LoVo (cell line): ENCODE results near the gene CALN1.

Experiments used
- DNase-seq: peaks from one replicate; pipeline ENCODE4 v3.0.0-alpha.2; 2016; ENCODE audit warnings: low spot score

CALN1 gene

DNA sequence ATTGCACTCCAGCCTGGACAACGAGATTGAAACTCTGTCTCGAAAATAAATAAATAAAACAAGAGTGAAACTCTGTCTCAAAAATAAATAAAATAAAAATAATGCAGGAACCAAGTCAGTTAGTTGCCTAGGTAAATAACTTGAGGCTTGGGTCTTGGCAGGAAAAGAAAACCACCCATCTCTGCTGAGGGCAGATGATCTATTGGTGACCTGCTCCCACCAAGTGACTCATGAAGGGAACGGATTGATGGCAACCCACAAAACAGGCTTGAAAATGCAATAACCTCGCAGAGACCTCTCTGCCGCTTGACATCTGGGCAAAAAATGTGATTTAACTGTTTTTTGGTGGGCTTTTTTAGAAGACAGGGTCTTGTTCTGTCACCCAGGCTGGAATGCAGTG, 86.6 kb downstream of the CALN1 start:
- DNase-seq: no peak

- DNase-seq: no peak
These were observed 90.5 kb downstream of the CALN1 start for GRCh38 chr7:72321637-72322036.

DNA sequence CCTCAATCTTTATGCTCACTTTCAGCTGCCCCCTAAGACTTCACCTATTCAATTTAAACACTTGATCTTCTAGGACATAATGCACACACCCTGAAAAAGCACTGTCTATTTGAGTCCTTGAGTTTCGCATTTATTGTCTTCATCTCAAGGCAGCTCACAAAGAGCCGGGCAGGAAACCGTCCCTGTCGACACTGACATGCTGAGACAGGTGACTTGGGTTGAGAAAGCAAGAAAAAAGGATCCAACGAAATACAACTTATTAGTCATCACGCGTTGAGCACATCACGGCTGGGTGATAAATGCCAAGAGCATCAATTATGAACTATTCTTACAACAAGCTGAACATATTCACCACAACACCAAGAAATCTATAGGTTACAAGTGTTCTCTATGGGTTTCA, 91.1 kb downstream of the CALN1 start:
- DNase-seq: no peak

DNA sequence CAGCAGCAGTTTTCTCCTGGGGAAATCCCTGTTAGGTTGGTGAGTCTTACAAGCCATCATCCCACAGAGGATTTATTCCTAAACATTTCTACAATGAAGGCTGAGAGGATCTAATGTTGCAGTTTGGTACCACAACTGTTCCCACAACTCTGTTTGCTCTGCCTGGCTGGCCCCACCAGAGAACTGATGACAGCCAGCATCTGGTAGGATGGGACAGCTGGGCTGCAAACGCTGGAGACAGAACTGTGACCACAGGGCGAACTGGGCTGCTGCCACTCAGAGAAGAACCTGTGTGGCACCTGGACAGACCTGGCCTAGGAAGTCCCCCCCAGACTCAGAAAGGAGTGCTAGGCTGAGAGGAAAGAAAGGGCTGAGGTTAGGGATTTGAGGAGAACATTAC, 94.8 kb downstream of the CALN1 start:
- no peak for DNase-seq

DNA sequence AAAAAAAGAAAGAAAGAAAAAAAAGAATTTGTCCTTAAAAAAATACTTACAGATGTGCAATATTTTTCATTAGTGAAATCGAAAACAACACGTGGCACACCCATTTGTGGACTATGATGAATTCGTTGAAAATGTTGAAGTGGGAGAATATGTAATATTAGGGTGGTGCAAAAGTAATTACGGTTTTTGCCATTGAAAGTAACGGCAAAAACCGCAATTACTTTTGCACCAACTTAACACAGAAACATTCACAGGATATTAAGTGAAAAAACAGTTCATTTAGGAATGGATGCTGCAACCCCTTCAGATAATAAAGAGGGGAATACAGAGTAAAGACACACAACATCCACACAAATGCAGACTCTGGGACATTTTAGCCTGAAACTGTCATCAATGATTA, 96.0 kb downstream of the CALN1 start:
- DNase-seq: no peak

GRCh38 chr7:72313906-72314305, 98.2 kb downstream of the CALN1 start:
- DNase-seq: no peak

DNA sequence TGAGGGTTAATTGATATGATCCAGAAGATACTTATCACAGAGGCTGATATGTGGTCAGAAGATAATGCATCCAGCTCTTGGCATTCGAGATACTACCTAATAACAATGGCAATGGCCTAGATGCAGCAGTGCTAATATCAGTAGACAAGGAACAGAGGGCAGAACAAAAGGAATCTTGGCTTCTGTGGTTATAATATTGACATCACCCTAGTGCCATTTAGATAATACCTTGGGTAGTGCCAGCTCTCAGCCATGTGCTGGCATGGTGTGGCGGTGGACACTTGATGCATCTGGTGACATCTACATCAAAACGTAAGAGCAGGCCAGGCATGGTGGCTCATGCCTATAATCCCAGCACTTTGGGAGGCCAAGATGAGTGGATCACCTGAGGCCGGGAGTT, 101.8 kb downstream of the CALN1 start:
- no peak for DNase-seq

DNA sequence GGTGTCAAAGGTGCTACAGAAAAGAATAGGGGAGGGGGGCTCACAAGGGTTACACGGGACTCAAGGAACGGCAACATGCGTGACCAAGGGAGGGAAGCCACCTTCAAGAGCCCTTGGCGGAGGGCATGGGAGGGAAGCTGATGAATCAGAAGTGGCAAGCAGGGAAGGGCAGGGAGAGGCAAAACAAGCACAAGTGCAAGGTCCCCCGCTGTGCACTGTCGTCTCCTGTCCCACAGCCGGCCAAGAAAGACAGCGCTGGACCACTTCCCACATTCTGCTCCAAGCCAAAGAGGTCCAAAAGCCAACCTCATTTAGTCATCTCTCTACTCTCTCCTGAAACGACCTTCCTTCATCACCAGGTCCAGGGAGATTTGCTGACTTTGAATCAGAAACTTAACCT, 102.7 kb downstream of the CALN1 start:
- DNase-seq: no peak

DNA sequence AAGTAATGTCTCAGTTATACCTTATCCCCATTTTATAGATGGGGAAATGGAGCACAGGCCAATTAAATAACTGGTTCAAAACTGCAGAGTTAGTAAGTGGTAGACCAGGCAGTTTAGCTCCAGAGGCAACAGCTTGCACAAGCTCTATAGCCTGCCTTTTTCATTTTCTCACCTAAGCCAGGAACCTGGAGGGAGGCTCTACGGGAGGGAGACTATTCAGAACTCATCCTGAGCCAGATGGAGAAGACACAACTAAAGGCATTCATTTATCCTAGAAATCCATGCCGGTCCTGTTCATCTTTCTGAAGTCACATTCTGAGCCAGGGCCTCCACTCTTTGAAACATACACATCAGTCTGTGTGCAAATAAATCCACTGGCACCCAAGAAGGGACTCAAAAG, 103.2 kb downstream of the CALN1 start:
- DNase-seq: no peak

GRCh38 chr7:72307566-72307965, 104.6 kb downstream of the CALN1 start:
- no peak for DNase-seq

DNA sequence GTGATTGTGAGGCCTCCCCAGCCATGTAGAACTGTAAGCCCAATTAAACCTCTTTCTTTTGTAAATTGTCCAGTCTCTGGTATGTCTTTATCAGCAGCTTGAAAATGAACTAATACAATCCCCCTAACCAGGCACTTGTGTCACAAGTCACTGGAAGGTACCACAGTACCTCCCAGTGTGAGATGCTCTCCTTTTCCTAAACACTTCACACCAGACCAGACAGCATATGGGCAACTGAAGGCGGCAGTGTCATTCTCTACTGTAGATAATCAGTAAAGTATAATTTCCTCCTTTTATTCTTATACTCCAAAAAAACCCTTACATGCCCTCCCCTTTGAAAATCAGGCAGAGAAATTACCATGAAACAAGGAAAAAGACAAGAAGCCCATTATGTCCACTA, 113.2 kb downstream of the CALN1 start:
- no peak for DNase-seq

DNA sequence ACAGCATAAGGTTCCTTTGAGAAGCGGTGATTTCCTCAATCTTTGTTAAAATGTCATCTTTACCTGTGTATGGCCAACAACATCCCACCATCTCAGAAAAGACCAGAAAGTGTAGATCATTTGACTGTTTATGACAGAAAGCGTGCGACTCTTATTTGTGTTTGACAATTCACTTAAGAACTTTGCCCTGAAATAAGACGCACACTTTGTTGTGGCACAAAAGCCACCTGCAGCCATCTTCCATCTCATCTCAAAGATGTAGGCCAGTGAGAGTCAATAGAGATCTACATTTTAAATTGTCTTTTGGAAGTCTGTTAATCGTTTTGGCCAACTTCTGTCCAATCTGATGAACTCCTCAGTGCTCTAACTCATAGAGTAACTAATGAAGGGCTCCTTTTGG, 114.0 kb downstream of the CALN1 start:
- no peak for DNase-seq

GRCh38 chr7:72297636-72298035, 114.5 kb downstream of the CALN1 start:
- no peak for DNase-seq

GRCh38 chr7:72292794-72293193, 119.3 kb downstream of the CALN1 start:
- no peak for DNase-seq

- no peak for DNase-seq
These were observed 120.0 kb downstream of the CALN1 start for GRCh38 chr7:72292118-72292517.

GRCh38 chr7:72286519-72286918, 125.6 kb downstream of the CALN1 start:
- no peak for DNase-seq

DNA sequence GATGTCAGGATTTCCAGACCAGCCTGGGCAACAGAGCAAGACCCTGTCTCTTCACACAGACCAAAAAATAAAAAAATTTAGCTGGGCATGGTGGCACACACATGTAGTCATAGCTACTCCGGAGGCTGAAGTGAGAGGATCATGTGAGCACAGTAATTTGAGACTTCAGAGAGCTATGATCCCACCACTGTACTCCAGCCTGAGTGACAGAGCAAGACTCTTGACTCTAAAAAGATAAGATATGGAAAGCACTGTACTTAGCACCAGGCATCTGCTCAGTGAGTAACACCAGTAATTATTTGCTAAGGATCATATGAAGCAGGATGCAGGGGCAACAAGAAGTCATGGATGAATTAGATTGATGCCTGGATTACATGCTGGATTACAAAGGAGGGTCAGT, 128.8 kb downstream of the CALN1 start:
- DNase-seq: no peak

GRCh38 chr7:72281308-72281707, 130.8 kb downstream of the CALN1 start:
- no peak for DNase-seq

- DNase-seq: no peak
These were observed 132.9 kb downstream of the CALN1 start for GRCh38 chr7:72279203-72279602.

DNA sequence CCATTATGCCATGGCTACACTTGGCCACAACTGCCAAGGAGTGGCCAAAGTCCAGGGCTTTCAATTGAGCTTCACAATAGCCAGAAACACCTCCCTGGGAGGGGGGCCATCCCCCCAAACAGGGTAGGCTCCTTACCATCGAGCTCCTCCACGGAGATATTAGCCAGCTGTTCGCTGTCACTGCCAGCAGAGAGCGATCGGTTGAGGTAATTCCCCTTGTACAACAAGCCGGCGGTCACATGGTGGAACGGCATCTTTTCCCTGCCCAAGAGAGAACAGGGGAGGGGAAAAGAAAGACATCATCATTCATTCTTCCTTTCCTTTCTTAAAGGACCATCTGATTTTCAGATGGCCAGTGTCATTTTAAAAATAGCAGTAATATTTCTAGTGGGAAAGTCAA, 133.6 kb downstream of the CALN1 start:
- no peak for DNase-seq

- no peak for DNase-seq
These were observed 136.6 kb downstream of the CALN1 start for GRCh38 chr7:72275382-72276070.

DNA sequence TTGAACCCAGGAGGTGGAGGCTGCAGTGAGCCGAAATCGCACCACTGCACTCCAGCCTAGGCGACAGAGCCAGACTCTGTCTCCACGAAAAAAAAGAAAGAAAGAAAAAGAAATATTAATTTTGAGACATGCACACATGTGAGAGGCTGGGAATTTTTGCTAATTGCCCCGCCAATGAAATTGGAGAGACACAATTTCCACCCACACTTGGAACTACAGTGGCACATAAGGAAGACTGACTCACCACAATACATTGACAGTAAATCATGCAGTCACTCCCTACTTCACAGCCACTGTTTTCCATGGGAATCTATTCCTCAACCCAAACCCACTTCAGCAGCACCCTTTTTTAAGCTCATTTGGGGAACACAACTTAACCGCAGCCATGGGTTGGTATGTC, 139.7 kb downstream of the CALN1 start:
- DNase-seq: no peak

DNA sequence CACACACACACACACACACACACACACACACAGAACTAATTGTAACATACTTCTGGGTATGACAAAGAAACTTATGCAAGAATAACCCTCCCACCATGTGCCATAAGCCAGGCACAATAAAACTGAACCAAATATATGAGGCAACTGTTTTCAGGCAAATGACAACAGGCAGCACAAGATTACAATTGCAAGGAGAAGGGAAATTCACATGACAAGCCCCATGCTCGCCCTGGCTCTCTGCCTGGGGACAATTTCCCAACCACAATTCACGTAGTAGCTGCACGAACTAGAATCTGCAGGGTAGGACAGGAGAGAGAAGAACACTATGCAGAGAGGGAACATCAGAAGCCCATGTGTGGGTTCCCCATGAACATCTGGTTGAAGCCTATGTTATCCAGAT, 143.3 kb downstream of the CALN1 start:
- no peak for DNase-seq

DNA sequence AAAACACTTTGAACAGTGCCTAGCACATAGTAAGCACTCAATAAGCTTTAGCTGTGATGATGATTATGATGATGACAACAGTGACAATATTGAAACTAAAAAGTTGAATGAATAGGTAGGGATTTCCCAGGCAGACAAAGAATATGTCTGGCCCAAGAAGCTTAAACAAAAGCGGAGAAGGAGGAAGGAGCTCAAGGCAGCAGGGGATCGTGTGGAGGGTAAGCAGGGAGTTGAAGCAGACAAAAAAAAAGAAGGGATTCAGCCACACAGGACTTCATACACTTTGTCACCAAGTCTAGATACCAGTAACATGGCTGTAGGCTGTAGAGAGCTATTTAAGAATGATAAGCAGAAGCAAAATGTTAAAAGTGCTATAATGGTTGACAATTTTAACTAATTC, 144.0 kb downstream of the CALN1 start:
- DNase-seq: no peak

- DNase-seq: no peak
These were observed 144.8 kb downstream of the CALN1 start for GRCh38 chr7:72267291-72267800.
